Activated effector memory CD4-positive, alpha-beta T cell treated with Interleukin-2 at 50 U/mL for 16 hours (primary cell): Measurements from ENCODE around the gene ZC3H7B.
A peak's percentile ranks its signal among the peaks of the same experiment; 100 is the strongest.
"Not testable (repeated sequence)": the region's sequence is repeated elsewhere in the genome, so short reads cannot be mapped to it uniquely, and the experiment has no call there.

Experiments
- DNase-seq: peaks from one replicate; pipeline ENCODE4 v3.0.0-alpha.2; 2020

ZC3H7B gene, protein sequence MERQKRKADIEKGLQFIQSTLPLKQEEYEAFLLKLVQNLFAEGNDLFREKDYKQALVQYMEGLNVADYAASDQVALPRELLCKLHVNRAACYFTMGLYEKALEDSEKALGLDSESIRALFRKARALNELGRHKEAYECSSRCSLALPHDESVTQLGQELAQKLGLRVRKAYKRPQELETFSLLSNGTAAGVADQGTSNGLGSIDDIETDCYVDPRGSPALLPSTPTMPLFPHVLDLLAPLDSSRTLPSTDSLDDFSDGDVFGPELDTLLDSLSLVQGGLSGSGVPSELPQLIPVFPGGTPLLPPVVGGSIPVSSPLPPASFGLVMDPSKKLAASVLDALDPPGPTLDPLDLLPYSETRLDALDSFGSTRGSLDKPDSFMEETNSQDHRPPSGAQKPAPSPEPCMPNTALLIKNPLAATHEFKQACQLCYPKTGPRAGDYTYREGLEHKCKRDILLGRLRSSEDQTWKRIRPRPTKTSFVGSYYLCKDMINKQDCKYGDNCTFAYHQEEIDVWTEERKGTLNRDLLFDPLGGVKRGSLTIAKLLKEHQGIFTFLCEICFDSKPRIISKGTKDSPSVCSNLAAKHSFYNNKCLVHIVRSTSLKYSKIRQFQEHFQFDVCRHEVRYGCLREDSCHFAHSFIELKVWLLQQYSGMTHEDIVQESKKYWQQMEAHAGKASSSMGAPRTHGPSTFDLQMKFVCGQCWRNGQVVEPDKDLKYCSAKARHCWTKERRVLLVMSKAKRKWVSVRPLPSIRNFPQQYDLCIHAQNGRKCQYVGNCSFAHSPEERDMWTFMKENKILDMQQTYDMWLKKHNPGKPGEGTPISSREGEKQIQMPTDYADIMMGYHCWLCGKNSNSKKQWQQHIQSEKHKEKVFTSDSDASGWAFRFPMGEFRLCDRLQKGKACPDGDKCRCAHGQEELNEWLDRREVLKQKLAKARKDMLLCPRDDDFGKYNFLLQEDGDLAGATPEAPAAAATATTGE

DNA sequence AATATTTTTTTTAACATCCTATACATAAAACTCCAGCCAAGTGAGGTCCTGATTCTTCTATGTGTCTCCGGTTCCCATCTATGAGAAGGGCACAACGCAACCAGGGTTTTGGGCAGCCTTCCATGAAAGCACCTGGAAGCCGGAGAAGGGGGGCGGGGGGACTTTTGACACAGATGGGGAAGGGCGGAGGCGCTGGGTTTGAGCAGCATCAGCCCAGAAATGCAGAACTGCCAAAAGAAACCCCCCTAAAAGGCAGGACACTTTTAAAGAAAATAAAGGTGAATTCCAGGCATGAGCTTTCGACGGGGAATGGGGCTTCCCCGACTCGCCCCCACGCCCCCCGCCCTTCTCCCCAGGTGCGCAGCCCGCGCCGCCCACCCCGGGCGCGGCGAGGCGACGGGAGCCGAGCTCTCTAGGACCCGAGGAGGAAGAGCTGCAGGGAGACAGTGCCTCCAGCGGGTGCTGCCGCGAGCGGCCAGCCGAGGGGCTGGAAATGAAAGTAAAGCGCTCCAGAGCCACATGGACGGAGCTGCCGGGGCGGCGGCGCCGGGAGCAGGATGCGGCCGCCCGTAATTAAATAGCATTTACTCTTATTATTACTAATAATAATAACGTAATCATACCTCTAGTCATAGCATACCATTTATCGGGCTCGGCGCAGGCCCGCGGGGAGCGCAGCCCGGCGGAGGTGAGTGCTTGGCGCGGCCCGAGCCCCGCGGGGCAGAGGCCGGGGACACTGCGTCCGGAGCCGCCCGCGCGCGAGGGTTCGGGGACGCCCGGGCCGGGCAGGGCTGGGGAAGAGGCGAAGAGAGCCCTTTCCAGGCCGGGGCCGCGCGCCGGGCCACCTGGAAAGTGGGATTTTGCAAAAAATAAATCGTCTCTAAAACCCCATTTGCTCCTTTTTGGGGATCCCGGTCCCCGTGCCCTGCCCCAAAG lies at the start of gene ZC3H7B:
Gene ZC3H7B, plus strand, starts transcription at position 441 of the 936 bp plus-strand sequence. CDS start 19,136 bp downstream, outside the sequence.
- peak; percentile 77 for DNase-seq

DNA sequence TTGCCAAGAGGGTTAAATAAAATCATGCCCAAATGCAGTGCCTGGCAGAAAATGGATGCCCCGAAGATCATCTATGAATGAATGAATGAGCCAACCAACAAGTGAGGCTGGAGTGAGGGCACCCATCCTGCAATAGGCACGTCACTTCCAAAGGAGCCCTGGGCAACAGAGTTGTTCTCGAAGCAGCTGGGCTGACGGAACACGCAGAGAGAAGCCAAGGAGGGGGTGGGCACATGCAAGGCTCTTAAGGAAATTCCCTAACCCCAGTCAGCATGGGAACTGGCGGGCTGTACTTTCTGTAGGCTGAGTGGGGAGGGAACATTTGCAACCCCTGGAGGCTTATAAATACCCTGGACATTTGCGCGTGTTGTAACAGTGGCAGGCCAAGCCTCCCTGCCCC lies 49.0 kb upstream of the ZC3H7B start:
- no peak for DNase-seq

DNA sequence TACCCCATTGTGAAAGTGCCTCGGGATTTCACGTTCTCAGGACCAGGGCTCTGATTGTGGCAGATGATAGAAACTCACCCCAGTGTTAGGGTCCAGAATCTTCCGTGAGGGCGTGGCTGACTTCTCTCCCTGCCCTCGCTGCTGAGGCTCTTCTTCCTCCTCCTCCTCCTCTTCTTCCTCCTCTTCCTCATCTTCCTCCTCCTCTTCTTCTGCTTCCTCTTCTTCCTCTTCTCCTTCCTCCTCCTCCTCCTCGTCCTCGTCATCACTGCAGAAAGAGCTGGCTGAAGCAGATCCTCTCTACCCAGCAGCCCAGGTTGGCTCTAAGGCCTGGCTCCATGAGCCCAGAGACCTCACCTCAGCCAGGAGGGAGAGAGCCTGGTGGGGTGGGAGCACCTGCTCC lies 47.1 kb upstream of the ZC3H7B start:
- DNase-seq = no peak

DNA sequence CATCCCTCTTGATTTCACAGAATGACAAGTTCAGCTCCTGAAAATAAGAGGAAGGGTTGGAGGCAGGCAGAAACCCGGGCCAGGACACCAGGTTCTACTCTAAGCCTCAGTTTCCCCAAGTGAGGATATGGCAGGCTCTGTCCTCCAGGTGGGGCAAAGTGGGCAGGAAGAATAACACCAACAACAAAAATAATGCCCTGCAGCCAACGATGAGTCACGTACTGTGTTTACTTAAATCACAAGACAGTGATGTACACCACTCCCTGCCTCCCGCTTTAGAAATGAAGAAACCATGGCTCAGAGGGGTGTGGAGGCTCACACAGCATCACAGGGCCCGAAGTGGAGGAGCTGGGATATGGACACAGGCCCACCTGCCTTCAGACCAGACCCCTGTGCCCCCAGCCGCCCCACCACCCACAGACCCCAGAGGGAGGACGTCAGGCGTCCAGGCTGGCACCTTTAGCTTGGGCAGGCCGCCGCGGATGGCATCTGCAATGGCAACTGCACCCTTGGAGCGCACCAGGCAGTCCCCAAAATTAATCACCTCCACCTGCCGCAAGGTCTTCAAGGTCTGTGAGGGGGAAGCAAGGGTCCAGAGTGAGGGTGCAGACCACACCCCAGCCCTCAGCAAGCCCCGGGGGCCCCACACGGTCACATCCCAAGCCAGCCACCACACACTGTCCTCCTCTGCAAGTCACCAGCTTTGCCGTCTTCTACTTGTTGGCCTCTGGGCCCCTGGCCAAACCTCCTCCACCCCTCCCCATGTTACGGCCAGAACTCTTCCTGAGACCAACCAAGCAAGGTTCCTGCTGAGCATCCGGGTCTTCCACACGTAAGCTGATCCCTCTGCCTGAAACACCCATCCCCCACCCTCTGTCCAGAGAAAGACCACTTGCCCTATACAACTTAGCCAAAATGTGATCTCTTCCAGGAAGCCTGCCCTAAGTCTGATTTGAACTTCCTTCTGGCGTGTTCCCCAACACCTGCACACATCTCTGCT lies 44.8 kb upstream of the ZC3H7B start:
- DNase-seq = no peak

DNA sequence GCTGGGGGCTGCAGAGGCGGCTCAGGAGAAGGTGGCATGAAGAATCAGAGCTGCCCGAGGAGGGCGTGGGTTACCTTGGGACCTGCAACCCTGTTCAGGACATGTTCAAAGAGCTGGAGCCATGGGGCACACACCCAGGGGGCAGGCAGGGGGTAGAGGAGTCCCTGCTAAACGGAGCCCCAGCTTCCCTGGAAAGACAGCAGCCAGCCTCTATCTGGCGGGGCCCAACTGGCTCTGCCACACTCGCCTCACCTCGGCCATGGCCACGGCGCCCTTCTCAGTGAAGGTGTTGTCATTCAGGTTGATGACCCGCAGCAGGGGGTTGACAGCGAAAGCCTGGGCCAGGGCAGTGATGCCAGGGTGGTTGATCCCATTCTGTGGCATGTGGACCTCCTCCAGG lies 43.6 kb upstream of the ZC3H7B start:
- DNase-seq = no peak

DNA sequence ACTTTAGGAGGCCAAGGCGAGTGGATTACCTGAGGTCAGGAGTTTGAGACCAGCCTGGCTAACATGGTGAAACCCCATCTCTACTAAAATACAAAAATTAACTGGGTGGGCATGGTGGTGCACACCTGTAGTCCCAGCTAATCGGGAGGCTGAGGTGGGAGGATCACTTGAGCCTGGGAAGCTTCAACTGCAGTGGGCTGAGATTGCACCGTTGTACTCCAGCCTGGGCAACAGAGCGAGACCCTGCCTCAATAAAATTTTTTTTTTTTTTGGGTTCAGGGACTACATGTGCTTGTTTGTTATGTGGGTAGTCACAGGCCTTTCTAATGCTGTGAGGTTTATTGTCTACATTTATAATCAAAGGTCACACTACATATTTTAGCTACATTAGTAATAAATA lies 41.6 kb upstream of the ZC3H7B start:
- DNase-seq = not testable (repeated sequence)

DNA sequence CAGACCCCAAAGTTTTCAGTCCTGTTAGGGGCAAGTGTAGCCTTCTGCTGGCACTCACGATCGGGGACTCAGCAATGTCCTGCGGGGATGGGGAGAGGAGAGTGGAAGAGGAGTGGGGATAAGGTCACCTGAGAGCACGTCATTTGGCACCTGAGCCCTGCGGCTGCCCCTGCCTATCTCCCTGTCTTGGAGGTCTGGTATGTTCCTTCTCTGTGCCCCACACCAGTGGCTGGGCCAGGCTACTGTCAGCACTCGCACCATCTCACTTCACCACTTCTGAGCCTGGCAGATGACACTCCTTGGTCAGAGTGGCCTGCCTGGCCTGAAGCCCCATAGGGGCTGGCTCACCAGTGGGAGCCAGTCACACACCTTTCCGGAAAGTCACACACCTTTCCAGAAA lies 40.5 kb upstream of the ZC3H7B start:
- DNase-seq = no peak

DNA sequence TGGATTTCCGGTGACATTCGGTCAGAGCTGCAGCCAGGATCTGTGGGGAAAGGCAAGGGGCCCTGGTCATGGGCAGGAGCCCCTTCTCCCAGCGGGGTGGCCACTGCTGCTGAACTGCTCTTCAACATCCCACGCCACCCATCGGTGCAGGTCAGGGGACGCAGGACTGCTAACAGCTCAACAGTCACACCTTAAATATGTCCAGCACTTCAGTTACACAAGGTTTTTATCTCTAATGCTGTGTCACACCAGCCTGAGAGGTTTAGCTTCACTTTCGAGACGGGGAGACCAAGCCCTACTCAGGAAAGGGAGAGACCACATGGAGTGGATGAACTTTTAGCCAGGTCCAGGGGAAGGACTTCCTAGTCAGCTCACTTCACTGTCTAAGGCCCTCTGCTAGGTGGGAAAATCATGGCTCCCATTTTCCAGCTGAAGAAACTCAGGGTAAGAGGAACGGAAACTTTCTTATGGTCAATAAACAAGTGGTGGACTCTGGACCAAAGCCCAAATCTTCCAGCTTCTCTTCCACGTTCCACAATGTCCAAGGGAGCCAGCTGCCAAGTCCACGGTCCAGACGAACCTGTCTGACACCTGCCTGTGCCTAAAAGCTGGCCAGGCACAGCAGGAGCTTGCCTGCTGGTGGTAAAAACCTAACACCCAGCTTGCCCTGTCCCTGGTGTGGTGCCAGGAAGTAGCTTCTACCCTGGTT lies 39.6 kb upstream of the ZC3H7B start:
- no peak for DNase-seq

DNA sequence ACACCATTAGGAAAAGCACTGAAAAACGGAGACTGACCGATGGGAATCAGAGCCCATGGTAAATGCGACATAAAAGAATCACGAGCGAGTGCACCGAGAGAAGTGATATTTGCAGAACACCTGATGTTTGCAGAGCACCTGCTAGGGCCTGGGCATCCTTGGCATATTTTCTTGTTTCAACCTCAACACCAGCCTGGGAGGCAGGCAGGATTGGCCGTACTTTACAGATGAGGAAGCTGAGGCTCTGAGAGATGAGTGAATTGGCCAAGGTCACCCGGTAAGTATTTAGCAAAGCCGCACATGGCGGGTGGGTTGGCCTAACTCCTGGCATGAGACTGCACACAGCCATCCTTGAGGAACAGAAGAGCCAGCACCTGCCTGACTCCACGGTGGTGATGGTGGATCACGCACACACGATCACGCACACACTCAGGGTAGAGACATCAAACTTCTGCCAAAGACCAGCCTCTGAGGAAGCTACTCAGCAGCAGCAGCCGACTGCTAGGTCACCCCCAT lies 39.0 kb upstream of the ZC3H7B start:
- no peak for DNase-seq

DNA sequence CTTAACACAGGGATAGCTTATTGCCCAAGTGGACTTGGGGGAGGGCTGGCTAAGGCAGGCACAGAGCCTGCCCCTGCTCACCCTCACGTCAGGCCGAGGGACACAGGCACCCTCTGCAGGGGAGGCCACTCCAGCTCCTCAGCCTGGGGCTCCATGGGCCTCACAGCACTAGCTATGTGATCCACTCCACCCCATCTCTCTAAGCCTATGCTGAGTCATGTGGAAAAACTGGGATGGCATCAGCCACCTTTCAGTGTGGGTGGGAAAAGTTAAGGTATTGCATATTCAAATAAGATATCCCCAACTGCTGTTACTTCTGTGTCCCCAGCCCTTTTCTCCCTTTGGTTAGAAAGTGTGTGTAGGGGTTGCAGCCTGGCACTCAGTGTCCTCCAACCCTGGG lies 37.6 kb upstream of the ZC3H7B start:
- DNase-seq = no peak

DNA sequence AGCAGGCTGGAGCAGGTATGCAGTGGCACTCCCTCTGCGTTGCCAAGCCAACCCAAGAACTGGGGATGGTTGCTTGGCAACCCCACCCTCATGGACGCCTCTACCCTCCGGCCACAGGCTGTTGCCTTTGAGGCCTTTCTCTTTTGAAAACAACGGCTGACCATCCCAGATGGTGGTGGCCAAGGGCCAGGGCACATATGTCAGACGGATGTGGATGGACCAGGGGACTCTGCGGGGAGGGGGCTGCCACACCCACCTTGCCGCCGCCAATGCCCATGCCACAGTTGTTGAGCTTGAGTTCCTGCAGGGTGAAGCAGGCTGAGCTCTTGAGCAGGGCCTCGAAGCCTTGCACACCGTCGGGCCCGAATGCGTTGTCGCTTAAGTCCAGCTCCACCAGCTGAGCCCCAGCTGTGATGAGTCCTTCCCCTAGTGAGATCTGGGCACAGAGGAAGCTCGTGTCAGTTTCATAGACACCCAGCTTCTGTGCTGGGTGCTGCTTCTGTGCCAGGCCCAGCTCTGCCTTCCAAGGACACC lies 36.9 kb upstream of the ZC3H7B start:
- no peak for DNase-seq

DNA sequence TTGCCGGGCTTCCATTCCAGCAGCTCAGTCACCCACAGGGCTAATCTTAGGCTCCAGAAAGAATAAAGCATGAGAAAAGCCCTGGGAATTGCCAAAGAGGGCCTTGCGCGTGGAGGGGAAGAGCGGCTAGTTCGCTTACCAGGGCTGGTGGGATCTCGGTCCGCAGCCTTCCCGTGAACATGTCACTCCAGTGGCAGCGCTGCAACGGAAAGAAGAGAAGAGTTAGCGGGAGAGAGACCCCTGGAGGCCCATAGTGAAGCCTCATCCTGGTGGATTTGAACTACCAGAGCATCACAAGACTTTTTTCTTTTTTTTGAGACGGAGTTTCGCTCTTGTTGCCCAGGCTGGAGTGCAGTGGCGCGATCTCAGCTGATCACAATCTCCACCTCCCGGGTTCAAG lies 33.4 kb upstream of the ZC3H7B start:
- DNase-seq = no peak

DNA sequence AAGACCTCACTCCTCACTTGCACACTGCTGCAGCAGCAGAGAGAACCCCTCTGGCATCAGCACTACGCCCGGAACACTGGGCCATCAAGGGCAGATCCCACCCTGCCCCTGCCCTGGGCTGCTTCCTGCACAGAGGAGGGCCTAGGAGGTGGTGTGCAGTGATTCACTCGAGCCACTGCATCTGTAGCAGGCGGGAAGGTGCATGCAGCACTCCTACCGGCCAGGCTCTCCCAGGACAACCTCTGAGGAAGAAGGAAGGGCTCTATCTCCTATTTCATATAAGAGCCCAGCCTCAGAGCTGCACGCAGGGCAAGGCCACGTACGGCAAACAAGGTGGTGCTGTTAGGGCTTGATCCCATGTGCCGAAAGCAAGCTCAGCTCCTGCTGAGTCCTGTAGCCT lies 29.5 kb upstream of the ZC3H7B start:
- no peak for DNase-seq

DNA sequence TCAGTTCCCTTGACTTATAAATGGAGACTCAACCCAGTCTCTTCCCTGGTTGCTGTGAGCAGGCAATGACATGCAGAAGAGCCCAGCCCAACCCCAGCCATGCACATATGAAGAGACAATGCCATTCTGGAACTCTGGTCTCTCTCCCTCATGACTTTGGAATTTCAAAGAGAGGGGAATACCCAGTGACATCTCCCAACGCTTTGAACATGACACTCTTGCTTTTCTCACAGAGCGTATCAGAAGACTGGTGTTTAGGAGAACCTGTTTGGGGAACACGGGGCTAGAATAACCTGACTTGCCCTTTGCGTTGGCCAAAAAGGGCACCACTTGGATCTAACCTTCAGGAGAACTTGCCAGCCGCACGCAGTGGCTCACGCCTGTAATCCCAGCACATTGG lies 28.2 kb upstream of the ZC3H7B start:
- DNase-seq = no peak

DNA sequence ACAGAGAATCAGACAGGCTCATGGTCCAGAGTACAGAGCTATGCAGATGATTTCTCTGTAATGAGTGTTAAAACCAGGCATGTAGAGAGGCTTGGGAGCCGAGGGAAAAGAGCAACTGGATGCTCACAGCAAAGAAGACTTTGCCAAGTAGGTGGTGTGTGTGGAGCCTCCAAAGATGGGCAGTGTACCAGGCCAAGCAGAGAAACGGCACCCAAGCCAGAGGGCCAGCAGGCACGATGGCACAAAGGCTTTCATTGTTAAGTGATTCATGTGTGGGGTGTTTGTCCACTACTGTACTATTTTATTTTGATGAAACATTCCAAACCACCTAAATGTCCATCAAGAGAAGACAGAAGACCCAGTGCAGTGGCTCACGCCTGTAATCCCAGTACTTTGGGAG lies 26.5 kb upstream of the ZC3H7B start:
- no peak for DNase-seq

DNA sequence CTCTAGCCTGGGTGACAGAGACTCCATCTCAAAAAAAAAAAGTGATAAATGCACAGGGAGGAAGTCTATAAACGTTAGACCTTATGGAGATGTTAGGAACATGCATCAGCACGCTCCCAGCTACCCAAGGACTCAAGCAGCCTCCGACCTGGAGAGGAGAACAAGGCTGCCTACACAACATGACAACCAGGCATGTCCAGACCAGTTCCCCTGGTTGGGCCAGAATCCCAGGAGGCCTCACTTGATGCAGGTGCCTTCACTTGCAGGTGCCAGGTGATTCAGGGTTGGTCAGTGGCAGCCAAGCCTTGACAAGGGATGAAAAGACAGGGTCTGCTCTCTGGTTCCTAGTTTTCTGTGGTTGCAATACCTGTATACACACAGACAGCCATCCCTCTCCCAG lies 21.3 kb upstream of the ZC3H7B start:
- no peak for DNase-seq

DNA sequence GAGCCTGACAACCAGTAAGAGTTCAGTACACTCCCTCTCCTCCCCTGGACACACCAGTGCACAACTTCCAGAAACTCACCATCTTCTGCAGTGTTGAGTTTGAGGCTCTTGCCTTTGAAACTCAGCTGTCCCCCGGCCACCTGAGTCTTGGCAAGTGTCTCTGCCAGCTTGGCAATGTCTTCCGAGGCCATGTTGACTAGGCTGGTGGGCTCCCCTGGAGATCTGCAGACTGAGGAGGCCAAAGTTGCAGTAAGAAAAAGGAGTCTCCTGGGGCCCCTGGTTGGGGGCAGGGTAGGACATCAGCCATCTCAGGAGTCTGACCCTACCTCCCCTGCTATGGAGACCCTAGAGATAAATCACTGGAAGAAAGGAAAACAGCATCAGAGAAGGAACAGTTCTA lies 20.5 kb upstream of the ZC3H7B start:
- DNase-seq = no peak

DNA sequence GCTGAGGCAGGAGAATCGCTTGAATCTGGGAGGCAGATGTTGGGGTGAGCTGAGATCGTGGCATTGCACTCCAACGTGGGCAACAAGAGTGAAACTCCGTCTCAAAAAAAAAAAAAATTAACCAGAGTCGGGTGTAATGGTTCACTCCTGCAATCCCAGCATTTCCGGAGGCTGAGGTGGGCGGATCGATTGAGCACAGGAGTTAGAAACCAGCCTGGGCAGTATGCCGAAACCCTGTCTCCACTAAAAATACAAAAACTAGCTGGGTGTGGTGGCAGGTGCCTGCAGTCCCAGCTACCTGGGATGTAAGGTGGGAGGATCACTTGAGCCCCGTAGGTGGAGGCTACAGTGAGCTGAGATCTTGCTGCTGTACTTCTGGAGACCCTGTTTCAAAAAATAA lies 16.9 kb upstream of the ZC3H7B start:
- DNase-seq = no peak

DNA sequence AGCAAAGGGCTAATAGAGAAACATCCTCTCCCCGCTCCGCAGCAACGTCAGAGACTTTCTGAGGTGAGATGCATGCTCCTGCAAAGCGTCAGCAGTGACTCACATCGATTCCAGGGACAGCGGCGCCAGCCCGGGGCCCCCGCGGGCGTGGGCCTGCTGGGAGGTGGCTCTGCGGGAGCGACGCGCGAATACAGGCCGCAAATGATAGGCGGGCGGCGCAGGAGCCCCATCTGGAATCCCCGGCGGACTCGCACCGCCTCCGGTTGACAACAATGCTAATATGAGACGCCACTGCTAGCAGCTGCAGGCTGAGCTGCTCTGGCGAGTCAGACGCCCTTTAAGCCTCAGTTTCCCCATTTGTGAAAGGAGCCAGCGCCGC lies 15.9 kb upstream of the ZC3H7B start:
- DNase-seq = peak; percentile 78
